ENCODE measurements around the gene KIFC3. TPM values are rescaled to one million over a fixed set of nuclear protein-coding genes. Genes with fewer than 3 reads are reported as not detected.
"Not testable (repeated sequence)": the region's sequence is repeated elsewhere in the genome, so short reads cannot be mapped to it uniquely, and the experiment has no call there.

The KIFC3 gene
- total RNA-seq, 2 donors from 2014 or later, result 3.8 to 5.7 TPM

DNA sequence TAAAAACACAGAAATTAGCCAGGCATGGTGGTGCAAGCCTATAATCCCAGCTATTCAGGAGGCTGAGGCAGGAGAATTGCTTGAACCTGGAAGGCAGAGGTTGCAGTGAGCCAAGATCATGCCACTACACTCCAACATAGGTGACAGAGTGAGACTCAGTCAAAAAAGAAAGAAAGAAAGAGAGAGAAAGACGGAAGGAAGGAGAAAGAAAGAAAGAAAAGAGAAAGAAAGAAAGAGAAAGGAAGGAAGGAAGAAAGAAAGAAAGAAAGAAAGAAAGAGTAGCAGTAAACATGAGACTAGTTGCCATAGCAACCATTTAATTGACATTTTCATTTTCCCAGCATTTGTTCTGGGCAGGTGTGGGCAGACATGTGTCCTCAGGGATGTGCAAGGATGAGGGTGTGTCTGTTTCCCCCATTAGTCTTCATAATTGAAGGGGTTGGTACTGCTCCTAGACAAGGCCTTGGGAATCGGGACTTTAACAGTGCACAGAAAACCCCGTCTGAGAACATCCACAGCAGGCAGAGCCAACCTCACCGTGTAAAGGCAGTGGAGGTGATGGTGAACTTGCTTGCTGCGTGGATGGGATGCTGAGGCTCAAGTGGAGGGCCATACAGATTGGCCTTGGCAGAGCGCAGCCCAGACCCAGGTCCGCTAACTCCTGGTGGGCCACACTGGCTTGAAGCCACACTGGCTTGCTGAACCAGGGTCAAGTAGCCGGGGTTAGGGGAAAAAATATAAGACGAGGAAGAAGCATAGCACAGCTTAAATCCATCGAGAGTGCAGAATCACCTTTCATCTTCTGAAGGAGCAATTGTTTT lies 35.2 kb upstream of the KIFC3 start:
- DNase-seq, result no peak
- intact Hi-C loops (cut with DNase I), result no loop called here
- H3K9ac ChIP-seq (ENCODE audit: low read depth in 2 of 2, low read length in 2 of 2), result no peak overlapping the region
- no peaks in the 10 kb centered on the region for H3K36me3 ChIP-seq
- H3K9me3 ChIP-seq, result no peaks in the 10 kb centered on the region
- no peak overlapping the region for H3K4me3 ChIP-seq
- no peaks in the 10 kb centered on the region for H3K4me1 ChIP-seq
- H3K27me3 ChIP-seq, result no peaks in the 10 kb centered on the region
- TF ChIP-seq, protein P1, sequence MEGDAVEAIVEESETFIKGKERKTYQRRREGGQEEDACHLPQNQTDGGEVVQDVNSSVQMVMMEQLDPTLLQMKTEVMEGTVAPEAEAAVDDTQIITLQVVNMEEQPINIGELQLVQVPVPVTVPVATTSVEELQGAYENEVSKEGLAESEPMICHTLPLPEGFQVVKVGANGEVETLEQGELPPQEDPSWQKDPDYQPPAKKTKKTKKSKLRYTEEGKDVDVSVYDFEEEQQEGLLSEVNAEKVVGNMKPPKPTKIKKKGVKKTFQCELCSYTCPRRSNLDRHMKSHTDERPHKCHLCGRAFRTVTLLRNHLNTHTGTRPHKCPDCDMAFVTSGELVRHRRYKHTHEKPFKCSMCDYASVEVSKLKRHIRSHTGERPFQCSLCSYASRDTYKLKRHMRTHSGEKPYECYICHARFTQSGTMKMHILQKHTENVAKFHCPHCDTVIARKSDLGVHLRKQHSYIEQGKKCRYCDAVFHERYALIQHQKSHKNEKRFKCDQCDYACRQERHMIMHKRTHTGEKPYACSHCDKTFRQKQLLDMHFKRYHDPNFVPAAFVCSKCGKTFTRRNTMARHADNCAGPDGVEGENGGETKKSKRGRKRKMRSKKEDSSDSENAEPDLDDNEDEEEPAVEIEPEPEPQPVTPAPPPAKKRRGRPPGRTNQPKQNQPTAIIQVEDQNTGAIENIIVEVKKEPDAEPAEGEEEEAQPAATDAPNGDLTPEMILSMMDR (IDR thresholded peaks at IDR 0.05), result no peak
- H3K27ac ChIP-seq, result no peak overlapping the region

DNA sequence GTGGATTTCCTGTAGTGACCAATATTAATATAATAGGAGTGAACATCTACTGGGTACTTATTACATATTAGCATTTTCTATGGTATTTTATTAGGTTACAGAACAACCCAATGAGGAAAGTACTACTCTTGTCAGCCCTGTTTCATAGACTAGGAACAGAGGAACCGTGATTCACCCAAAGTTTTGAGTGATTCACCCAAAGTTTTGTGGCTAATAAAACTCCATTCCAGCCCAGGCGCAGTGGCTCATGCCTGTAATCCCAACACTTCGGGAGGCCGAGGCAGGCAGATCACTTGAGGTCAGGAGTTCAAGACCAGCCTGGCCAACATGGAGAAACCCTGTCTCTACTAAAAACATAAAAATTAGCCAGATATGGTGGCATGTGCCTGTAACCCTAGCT lies 33.1 kb upstream of the KIFC3 start:
- H3K27ac ChIP-seq; H3K4me3 ChIP-seq; H3K36me3 ChIP-seq; H3K9me3 ChIP-seq; H3K27me3 ChIP-seq; H3K4me1 ChIP-seq; H3K9ac ChIP-seq (ENCODE audit: low read depth in 2 of 2, low read length in 2 of 2); intact Hi-C loops (cut with DNase I); DNase-seq: not testable (repeated sequence)

DNA sequence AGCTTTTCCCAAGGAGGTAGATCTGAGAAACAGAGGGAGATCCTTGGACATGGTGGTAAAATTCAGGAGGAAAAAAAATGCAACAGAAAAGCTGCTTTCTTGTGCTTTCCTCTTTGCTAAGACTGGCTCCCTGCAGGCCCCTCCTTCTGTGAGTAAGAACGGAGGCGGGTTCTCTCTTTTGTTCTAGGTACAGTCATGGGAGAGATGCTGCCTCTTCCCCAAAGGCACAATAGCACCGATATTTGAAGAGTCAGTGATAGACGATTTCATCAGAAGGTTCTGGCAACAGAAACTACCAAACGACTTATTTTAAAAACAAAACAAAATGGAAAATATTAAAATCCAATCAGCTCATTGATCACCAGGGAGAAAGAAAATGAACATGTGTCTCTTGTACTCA lies 32.6 kb upstream of the KIFC3 start:
- no peak overlapping the region for H3K27ac ChIP-seq
- H3K4me1 ChIP-seq, result no peaks in the 10 kb centered on the region
- no peaks in the 10 kb centered on the region for H3K9me3 ChIP-seq
- no peak overlapping the region for H3K9ac ChIP-seq (ENCODE audit: low read depth in 2 of 2, low read length in 2 of 2)
- TF ChIP-seq, protein P1 (IDR thresholded peaks at IDR 0.05), result no peak
- H3K27me3 ChIP-seq, result no peaks in the 10 kb centered on the region
- DNase-seq, result no peak
- intact Hi-C loops (cut with DNase I), result no loop called here
- H3K36me3 ChIP-seq, result no peaks in the 10 kb centered on the region
- H3K4me3 ChIP-seq, result no peak overlapping the region

DNA sequence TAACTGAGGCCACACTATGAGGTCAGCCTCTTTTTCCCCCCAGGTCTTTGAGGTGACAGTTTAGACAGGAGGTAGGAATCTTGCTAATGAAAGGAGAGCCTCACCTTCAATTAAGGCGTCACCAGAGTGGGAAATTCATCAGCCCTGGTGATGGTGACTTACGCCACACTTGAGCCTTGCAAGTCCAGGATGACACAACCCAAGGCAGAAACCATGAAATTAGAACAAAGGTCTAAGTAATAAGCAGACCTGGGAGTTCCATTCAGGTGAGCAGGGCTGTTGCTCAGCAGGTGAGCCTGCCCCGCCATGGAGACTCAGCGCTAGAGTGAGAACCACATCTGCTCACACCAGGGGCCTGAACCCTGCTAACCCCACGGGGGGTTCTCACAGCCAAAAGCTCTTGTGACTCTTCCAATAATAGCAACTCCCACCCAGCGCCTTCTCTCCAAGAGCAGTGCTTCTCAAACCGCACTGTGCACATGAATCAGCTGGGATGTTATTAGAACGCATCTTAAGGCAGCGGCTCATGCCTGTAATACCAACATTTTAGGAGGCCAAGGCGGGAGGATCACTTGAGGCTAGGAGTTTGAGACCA lies 28.7 kb upstream of the KIFC3 start:
- DNase-seq, result no peak
- intact Hi-C loops (cut with DNase I), result no loop called here

DNA sequence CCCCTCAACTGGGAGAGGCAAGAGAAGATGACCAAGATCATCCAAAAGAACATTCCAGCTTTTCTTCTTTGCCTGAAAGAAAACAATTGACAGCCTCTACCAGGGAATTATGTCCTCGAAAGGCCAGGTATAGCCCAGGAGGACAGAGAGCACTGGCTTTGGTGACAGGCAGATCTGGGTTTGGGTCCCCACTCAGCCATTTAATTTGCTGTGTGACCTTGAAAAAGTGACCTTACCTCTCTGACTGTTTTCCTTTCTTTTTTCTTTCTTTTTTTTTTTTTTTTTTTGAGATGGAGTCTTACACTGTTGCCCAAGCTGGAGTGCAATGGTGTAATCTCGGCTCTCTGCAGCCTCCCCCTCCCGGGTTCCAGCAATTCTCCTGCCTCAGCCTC lies 27.7 kb upstream of the KIFC3 start:
- Histone ChIP-seq H3K9ac (ENCODE audit: low read depth in 2 of 2, low read length in 2 of 2) (no peak overlapping the region), H3K4me1 (no peaks in the 10 kb centered on the region), H3K27ac (no peak overlapping the region), H3K4me3 (no peak overlapping the region), H3K36me3 (no peaks in the 10 kb centered on the region), H3K27me3 (no peaks in the 10 kb centered on the region), H3K9me3 (no peaks in the 10 kb centered on the region)
- no peak for DNase-seq
- TF ChIP-seq, protein P1 (IDR thresholded peaks at IDR 0.05), result no peak
- intact Hi-C loops (cut with DNase I), result no loop called here

More for the DNA sequence above, 28.7 kb upstream of the KIFC3 start:
- TF ChIP-seq, protein P1 (IDR thresholded peaks at IDR 0.05), result no peak
- no peak overlapping the region for H3K27ac ChIP-seq
- H3K9me3 ChIP-seq, result no peaks in the 10 kb centered on the region
- no peak overlapping the region for H3K9ac ChIP-seq (ENCODE audit: low read depth in 2 of 2, low read length in 2 of 2)
- H3K36me3 ChIP-seq, result no peaks in the 10 kb centered on the region
- no peaks in the 10 kb centered on the region for H3K27me3 ChIP-seq
- no peaks in the 10 kb centered on the region for H3K4me1 ChIP-seq
- no peak overlapping the region for H3K4me3 ChIP-seq

All from colonic mucosa (tissue), 4 donors.